ENCODE results near the gene MEG3.

Gene MEG3

GRCh38 chr14:100898935-100899883 lies 73.3 kb downstream of the MEG3 start:
- no peak for DNase-seq (ENCODE audit: low spot score)

- peak; percentile 39 for DNase-seq (ENCODE audit: low spot score)
These were observed 74.2 kb downstream of the MEG3 start for GRCh38 chr14:100899884-100900771.

- peak; percentile 37 for DNase-seq (ENCODE audit: low spot score)
These were observed 75.0 kb downstream of the MEG3 start for GRCh38 chr14:100900837-100901390.

- DNase-seq (ENCODE audit: low spot score): no peak
These were observed 75.7 kb downstream of the MEG3 start for GRCh38 chr14:100901391-100902183.

GRCh38 chr14:100902295-100903133 lies 76.6 kb downstream of the MEG3 start:
- DNase-seq (ENCODE audit: low spot score): peak; percentile 56

GRCh38 chr14:100903134-100903468 lies 77.2 kb downstream of the MEG3 start:
- DNase-seq (ENCODE audit: low spot score): no peak

GRCh38 chr14:100903672-100904185 lies 77.8 kb downstream of the MEG3 start, which contains the start of gene RTL1:
RTL1 (minus strand) TSS chr14:100903722; CDS start chr14:100884788, 18,934 bp downstream.
- no peak for DNase-seq (ENCODE audit: low spot score)

GRCh38 chr14:100904307-100905087 lies 78.6 kb downstream of the MEG3 start:
- no peak for DNase-seq (ENCODE audit: low spot score)

- DNase-seq (ENCODE audit: low spot score): no peak
These were observed 79.2 kb downstream of the MEG3 start for GRCh38 chr14:100905166-100905565.

GRCh38 chr14:100906420-100906819 lies 80.5 kb downstream of the MEG3 start:
- DNase-seq (ENCODE audit: low spot score): no peak

- no peak for DNase-seq (ENCODE audit: low spot score)
These were observed 81.3 kb downstream of the MEG3 start for GRCh38 chr14:100907240-100907639.

GRCh38 chr14:100909439-100909838 lies 83.5 kb downstream of the MEG3 start:
- no peak for DNase-seq (ENCODE audit: low spot score)

All from HuH-7 (cell line).